ENCODE data around the gene PAOX. TPM values are rescaled to one million over a fixed set of nuclear protein-coding genes. Genes with fewer than 3 reads are reported as not detected.

The PAOX gene
- total and polyA plus RNA-seq, 2 of the 13 experiments (the other 11 are each of a cell fraction or from before 2014, with no cell fraction given): 0.49 to 0.77 TPM

- TF ChIP-seq MAF1 (CRISPR knock-in tag; IDR thresholded peaks at IDR 0.05; ENCODE audit: borderline replicate concordance) (no peak), MIER3 (CRISPR knock-in tag; IDR thresholded peaks at IDR 0.05; ENCODE audit: borderline replicate concordance) (peak; percentile 23; the same call in 1 of the 2 replicates), ZNF225 (CRISPR knock-in tag; IDR thresholded peaks at IDR 0.05) (no peak; the same call in none of the 2 replicates), ZNF263 (CRISPR knock-in tag; IDR thresholded peaks at IDR 0.05) (peak; percentile 86), ZFP91 (CRISPR knock-in tag; IDR thresholded peaks at IDR 0.05; ENCODE audit: borderline replicate concordance) (peak; percentile 70; the same call in 1 of the 2 replicates), RARA (CRISPR knock-in tag; IDR thresholded peaks at IDR 0.05) (0 out of 2 replicates have a peak, but pooled peaks have one; percentile 12), ETV6 (CRISPR knock-in tag; conservative IDR thresholded peaks at IDR 0.05) (peak; percentile 71; the same call in 1 of the 2 replicates), ATF7-NPFF (CRISPR knock-in tag; IDR thresholded peaks at IDR 0.05; ENCODE audit: low read depth) (peak; percentile 58; the same call in 1 of the 2 replicates), CREB3 (CRISPR knock-in tag; IDR thresholded peaks at IDR 0.05) (peak; percentile 16; the same call in 1 of the 2 replicates), HOXA3 (CRISPR knock-in tag; IDR thresholded peaks at IDR 0.05) (peak; percentile 33; the same call in 1 of the 2 replicates), PATZ1 (CRISPR knock-in tag; IDR thresholded peaks at IDR 0.05) (peak; percentile 52), ZNF792 (CRISPR knock-in tag; IDR thresholded peaks at IDR 0.05) (0 out of 2 replicates have a peak, but pooled peaks have one; percentile 24), IKZF4 (CRISPR knock-in tag; IDR thresholded peaks at IDR 0.05; ENCODE audit: borderline replicate concordance, low read depth, not compliant biosample characterization) (no peak), ZFX (CRISPR knock-in tag; IDR thresholded peaks at IDR 0.05; ENCODE audit: low read depth) (peak; percentile 78), KDM5A (IDR thresholded peaks at IDR 0.05; ENCODE audit: borderline replicate concordance, low read length) (no peak), REST (IDR thresholded peaks at IDR 0.05; ENCODE audit: borderline replicate concordance in 1 of 2, low read depth in 1 of 2, low read length in 2 of 2) (0 out of 4 replicates have a peak, but pooled peaks of 1 of the 2 experiments have one; percentile 2)
- TF ChIP-seq, protein P1, sequence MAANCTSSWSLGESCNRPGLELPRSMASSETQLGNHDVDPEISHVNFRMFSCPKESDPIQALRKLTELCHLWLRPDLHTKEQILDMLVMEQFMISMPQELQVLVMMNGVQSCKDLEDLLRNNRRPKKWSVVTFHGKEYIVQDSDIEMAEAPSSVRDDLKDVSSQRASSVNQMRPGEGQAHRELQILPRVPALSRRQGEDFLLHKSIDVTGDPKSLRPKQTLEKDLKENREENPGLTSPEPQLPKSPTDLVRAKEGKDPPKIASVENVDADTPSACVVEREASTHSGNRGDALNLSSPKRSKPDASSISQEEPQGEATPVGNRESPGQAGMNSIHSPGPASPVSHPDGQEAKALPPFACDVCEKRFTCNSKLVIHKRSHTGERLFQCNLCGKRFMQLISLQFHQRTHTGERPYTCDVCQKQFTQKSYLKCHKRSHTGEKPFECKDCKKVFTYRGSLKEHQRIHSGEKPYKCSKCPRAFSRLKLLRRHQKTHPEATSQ (CRISPR knock-in tag; IDR thresholded peaks at IDR 0.05; ENCODE audit: borderline replicate concordance): peak; percentile 67; the same call in 1 of the 2 replicates
Measured at GRCh38 chr10:133357285-133358161, 21.5 kb upstream of the PAOX start, which contains the start of gene FUOM (continued).

All from HepG2 (cell line).